CD14-positive monocyte (primary cell): Measurements from ENCODE around the gene ARHGAP15. TPM values are rescaled to one million over a fixed set of nuclear protein-coding genes. Genes with fewer than 3 reads are reported as not detected.

ENCODE experiments used
- DNase-seq, 3 donors: peaks; one replicate each; pipeline ENCODE4 v3.0.0-alpha.2; 2011 to 2022
- H2AFZ ChIP-seq: 2 replicates; pipeline ENCODE4 v1.6.0; 2012; ENCODE audit warnings: mild to moderate bottlenecking, low read depth, low read length, inconsistent platforms; ENCODE audit not compliant: insufficient read depth, poor library complexity, severe bottlenecking
- H3K27ac ChIP-seq, 2 donors: 1 replicate in 1 of 2; 2 replicates in 1 of 2; pipeline ENCODE4 v1.5.1; 2012 to 2013; ENCODE audit warnings: low read length in 2 of 2, control low read depth in 1 of 2, inconsistent platforms in 1 of 2, low read depth in 1 of 2, mild to moderate bottlenecking in 1 of 2
- H3K27me3 ChIP-seq, 2 donors: one replicate each; pipeline versions ENCODE4 v1.6.0 to v1.6.1; 2011 to 2013; ENCODE audit warnings: low read length in 2 of 2; ENCODE audit not compliant: control insufficient read depth in 2 of 2, insufficient read depth in 2 of 2
- H3K36me3 ChIP-seq, 2 donors: replicated peaks in 1 of 2; 1 replicate in 1 of 2; 2 replicates in 1 of 2; pipeline versions ENCODE4 v1.5.1 to v1.6.1; 2012 to 2013; ENCODE audit warnings: low read length in 2 of 2, control low read depth in 1 of 2, inconsistent platforms in 1 of 2, mild to moderate bottlenecking in 1 of 2; ENCODE audit not compliant: insufficient read depth in 2 of 2, control insufficient read depth in 1 of 2
- H3K4me1 ChIP-seq, 2 donors: 1 replicate in 1 of 2; 2 replicates in 1 of 2; pipeline versions ENCODE4 v1.5.1 to v1.6.1; 2012 to 2013; ENCODE audit warnings: low read length in 2 of 2, control low read depth in 1 of 2, inconsistent platforms in 1 of 2, mild to moderate bottlenecking in 1 of 2, moderate library complexity in 1 of 2; ENCODE audit not compliant: insufficient read depth in 2 of 2, control insufficient read depth in 1 of 2
- H3K4me2 ChIP-seq: replicated peaks from 2 replicates; pipeline ENCODE3; 2012; ENCODE audit warnings: low read length, moderate library complexity, mild to moderate bottlenecking; ENCODE audit not compliant: poor library complexity, severe bottlenecking; ENCODE audit errors: extremely low read depth
- H3K4me3 ChIP-seq, 3 experiments: fragments of 200-600 bp in 1 of 3; sonication (generic) in 1 of 3; replicated peaks in 1 of 3; 1 replicate in 2 of 3; 2 replicates in 1 of 3; pipeline ENCODE4 v1.5.1; 2011 to 2013; ENCODE audit warnings: low read length in 3 of 3, mild to moderate bottlenecking in 3 of 3, control low read depth in 2 of 3, low read depth in 2 of 3, inconsistent platforms in 1 of 3, moderate library complexity in 1 of 3
- H3K79me2 ChIP-seq: 2 replicates; pipeline ENCODE4 v1.6.0; 2012; ENCODE audit warnings: mild to moderate bottlenecking, control low read depth, inconsistent platforms, low read length, moderate library complexity; ENCODE audit not compliant: insufficient read depth
- H3K9ac ChIP-seq: 2 replicates; pipeline ENCODE4 v1.6.0; 2017; ENCODE audit warnings: low read length, mild to moderate bottlenecking; ENCODE audit not compliant: insufficient read depth, poor library complexity, severe bottlenecking
- H3K9me3 ChIP-seq, 2 donors: replicated peaks in 1 of 2; 1 replicate in 1 of 2; 2 replicates in 1 of 2; pipeline versions ENCODE4 v1.5.1 to v1.6.1; 2012 to 2013; ENCODE audit warnings: low read length in 2 of 2, control low read depth in 1 of 2; ENCODE audit not compliant: control insufficient read depth in 1 of 2, insufficient read depth in 1 of 2
- H4K20me1 ChIP-seq: 2 replicates; pipeline ENCODE4 v1.6.0; 2012; ENCODE audit warnings: mild to moderate bottlenecking, low read length, control low read depth, moderate library complexity; ENCODE audit not compliant: insufficient read depth
- H3K27ac Mint-ChIP-seq, 7 donors: one replicate each; pipeline ENCODE4 v1.8.0; 2020; ENCODE audit warnings: mild to moderate bottlenecking in 7 of 7, mixed read lengths in 7 of 7, moderate library complexity in 6 of 7, inconsistent platforms in 2 of 7
- H3K27me3 Mint-ChIP-seq, 3 donors: one replicate each; pipeline ENCODE4 v1.8.0; 2021 to 2022; ENCODE audit warnings: low read depth in 3 of 3, mild to moderate bottlenecking in 3 of 3, mixed read lengths in 3 of 3, moderate library complexity in 3 of 3, inconsistent platforms in 1 of 3
- H3K36me3 Mint-ChIP-seq, 2 donors: one replicate each; pipeline ENCODE4 v1.8.0; 2020; ENCODE audit warnings: mixed read lengths in 2 of 2, inconsistent platforms in 1 of 2, mild to moderate bottlenecking in 1 of 2
- H3K4me1 Mint-ChIP-seq: one replicate; pipeline ENCODE4 v1.8.0; 2020; ENCODE audit warnings: mild to moderate bottlenecking, mixed read lengths
- H3K4me3 Mint-ChIP-seq, 2 donors: one replicate each; pipeline ENCODE4 v1.8.0; 2020; ENCODE audit warnings: mild to moderate bottlenecking in 2 of 2, mixed read lengths in 2 of 2, moderate library complexity in 1 of 2
- H3K9me3 Mint-ChIP-seq, 7 donors: one replicate each; pipeline ENCODE4 v1.8.0; 2020 to 2022; ENCODE audit warnings: mixed read lengths in 7 of 7, mild to moderate bottlenecking in 6 of 7, moderate library complexity in 6 of 7, inconsistent platforms in 2 of 7
- CTCF ChIP-seq: fragments of 200-600 bp; IDR thresholded peaks from one replicate; pipeline ENCODE4 v1.8.0; 2022; ENCODE audit warnings: antibody characterized with exemption, mild to moderate bottlenecking
- WGBS: methylation state at CpG from one replicate; pipeline ENCODE4 v1.1.5; 2013; ENCODE audit warnings: missing lambda C conversion rate; ENCODE audit not compliant: insufficient coverage; 5-methylcytosine and 5-hydroxymethylcytosine counted together
- intact Hi-C, 2 donors: fragments of 100-400 bp; cut with micrococcal nuclease; formaldehyde crosslinking; loops; one replicate each; pipeline versions ENCODE4 v1.15.0 to v1.15.1; 2023
- polyA plus RNA-seq, 3 donors: library from polyadenylated mRNA; depleted of rRNA in 1 of 3; unstranded in 2 of 3; stranded (reverse) in 1 of 3; fragments of 300-500 nt in 2 of 3; fragments of >200 nt in 1 of 3; fragmentation: Illumina TruSeq in 2 of 3; gene quantifications; 1 replicate in 2 of 3; 2 replicates in 1 of 3; pipeline ENCODE4 v1.2.3, GENCODE V29; 2012 to 2021

ARHGAP15 gene
- polyA plus RNA-seq, 3 donors, result 35.4 to 50.9 (median 50.7) TPM

DNA sequence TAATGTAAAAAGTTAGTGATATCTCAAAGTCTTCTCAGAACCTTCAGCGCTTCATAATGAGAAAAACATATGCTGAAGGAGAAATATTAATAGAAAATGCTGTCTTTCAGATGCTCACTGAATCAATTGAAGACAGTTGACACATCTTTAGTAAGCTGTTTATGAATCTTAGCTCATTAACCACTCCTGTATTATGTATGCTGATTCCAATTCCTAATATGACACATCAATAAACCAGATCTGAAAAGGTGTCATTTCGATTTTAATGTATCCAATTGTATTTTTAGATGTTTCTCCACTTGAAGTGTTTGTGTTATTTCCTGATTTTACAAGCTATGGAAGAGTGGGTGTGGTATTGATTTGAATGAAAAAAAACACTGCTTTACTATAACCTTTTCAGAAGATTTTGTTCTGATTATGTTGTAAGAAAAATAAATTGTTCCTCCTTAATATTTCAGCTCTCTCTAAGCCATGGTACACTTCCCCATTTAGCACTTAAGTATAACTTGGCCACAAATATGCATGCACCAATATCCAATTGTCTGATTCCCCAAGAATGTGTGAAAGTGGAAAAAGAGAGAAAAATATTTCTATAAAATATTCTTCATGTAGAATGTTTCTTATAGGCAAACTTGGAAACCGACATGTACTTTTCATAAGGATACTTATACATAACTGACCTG, 569.8 kb downstream of the ARHGAP15 start:
- peaks cover 16 to 17% of the 10 kb centered on the region in 2 donors for H3K36me3 Mint-ChIP-seq

GRCh38 chr2:143700865-143701264, 571.6 kb downstream of the ARHGAP15 start:
- Histone ChIP-seq H3K27me3 (no peaks in the 10 kb centered on the region), H3K9ac (no peak overlapping the region), H2AFZ (no peak overlapping the region), H3K4me3 (no peak overlapping the region), H3K4me1 (no peaks in the 10 kb centered on the region), H3K79me2 (no peaks in the 10 kb centered on the region), H4K20me1 (no peaks in the 10 kb centered on the region), H3K9me3 (no peaks in the 10 kb centered on the region), H3K4me2 (no peak overlapping the region), H3K27ac (no peak overlapping the region), H3K36me3 (peaks cover 0 to 35% of the 10 kb centered on the region in 2 donors)
- Mint-ChIP-seq H3K4me1 (peaks cover 11% of the 10 kb centered on the region), H3K9me3 (no peaks in the 10 kb centered on the region), H3K27me3 (no peaks in the 10 kb centered on the region), H3K36me3 (peaks cover 26 to 28% of the 10 kb centered on the region in 2 donors), H3K27ac (no peak overlapping the region), H3K4me3 (no peak overlapping the region)
- intact Hi-C loops, result no loop called here
- no peak for DNase-seq
- TF ChIP-seq CTCF, result no peak
- no CpG with 5 or more reads among the region's 2 CpGs for WGBS

More for the DNA sequence above, 569.8 kb downstream of the ARHGAP15 start:
- no peaks in the 10 kb centered on the region for H3K4me1 ChIP-seq
- H3K4me3 ChIP-seq, result no peak overlapping the region
- WGBS, result no CpG with 5 or more reads among the region's 3 CpGs
- H3K27ac ChIP-seq, result no peak overlapping the region
- H3K79me2 ChIP-seq, result no peaks in the 10 kb centered on the region
- no peaks in the 10 kb centered on the region for H3K27me3 Mint-ChIP-seq
- intact Hi-C loops, result no loop called here
- H3K27me3 ChIP-seq, result no peaks in the 10 kb centered on the region
- no peak for TF ChIP-seq CTCF
- H3K4me2 ChIP-seq, result no peak overlapping the region
- no peak overlapping the region for H3K9ac ChIP-seq
- no peaks in the 10 kb centered on the region for H3K9me3 ChIP-seq
- H2AFZ ChIP-seq, result no peak overlapping the region
- DNase-seq, result no peak
- H4K20me1 ChIP-seq, result no peaks in the 10 kb centered on the region
- H3K4me3 Mint-ChIP-seq, result no peak overlapping the region
- H3K4me1 Mint-ChIP-seq, result peaks cover 2% of the 10 kb centered on the region
- peaks cover 0 to 16% of the 10 kb centered on the region in 2 donors for H3K36me3 ChIP-seq
- H3K9me3 Mint-ChIP-seq, result no peaks in the 10 kb centered on the region
- no peak overlapping the region for H3K27ac Mint-ChIP-seq
